ENCODE measurements around the gene DGUOK. TPM values are rescaled to one million over a fixed set of nuclear protein-coding genes. Genes with fewer than 3 reads are reported as not detected.

The DGUOK gene
- total and polyA plus RNA-seq, 2 experiments from 2014 or later, result 68.4 to 287 TPM

DNA sequence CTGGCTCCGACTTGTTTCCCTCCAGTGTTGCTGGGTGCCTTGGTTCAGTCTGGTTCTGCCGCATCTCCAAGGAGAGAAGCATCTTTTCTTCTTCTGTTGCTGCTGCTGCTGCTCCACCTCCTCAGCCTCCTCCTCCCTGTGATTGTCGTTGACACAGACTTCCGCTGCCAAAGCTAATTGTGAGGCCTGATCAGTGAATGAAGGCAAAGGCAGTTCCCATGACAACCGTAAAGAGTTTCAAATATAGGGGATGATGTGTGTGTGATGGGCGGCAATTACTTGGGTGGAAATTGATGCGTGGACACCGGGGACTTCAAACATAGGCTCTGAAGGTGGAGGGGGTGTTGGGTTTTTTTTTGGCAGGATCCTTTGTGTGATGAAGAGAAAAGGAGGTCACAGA, 71.8 kb downstream of the DGUOK start:
- H3K36me3 Mint-ChIP-seq (ENCODE audit: low read depth), result no peaks in the 10 kb centered on the region
- Histone ChIP-seq H3F3A (replicated peaks; ENCODE audit: low read depth) (no peaks in the 10 kb centered on the region), H3K27me3 (ENCODE audit: insufficient read depth) (no peaks in the 10 kb centered on the region), H3K27ac (ENCODE audit: low read depth) (no peak overlapping the region), H3K36me3 (ENCODE audit: insufficient read depth) (no peaks in the 10 kb centered on the region), H3K4me3 (no peak overlapping the region), H3K9me2 (ENCODE audit: insufficient read depth) (no peaks in the 10 kb centered on the region), H2AFZ (no peak overlapping the region), H3K4me1 (ENCODE audit: insufficient read depth) (peaks cover 40% of the 10 kb centered on the region), H3K79me2 (replicated peaks; ENCODE audit: insufficient read depth) (peaks cover 72% of the 10 kb centered on the region), H3K4me2 (no peak overlapping the region), H4K20me1 (replicated peaks; ENCODE audit: insufficient read depth) (peaks cover 33% of the 10 kb centered on the region)
- H3K27ac Mint-ChIP-seq, result no peak overlapping the region
- no peak overlapping the region; the same call in 2 of the 3 replicates for H3K4me3 Mint-ChIP-seq
- H3K4me1 Mint-ChIP-seq, result peaks cover 64% of the 10 kb centered on the region
- H3K27me3 Mint-ChIP-seq (ENCODE audit: insufficient read depth, low read depth, poor library complexity), result peaks cover 17% of the 10 kb centered on the region
- ATAC-seq (no peak), DNase-seq (ENCODE audit: low spot score) (no peak)
- TF ChIP-seq REST (IDR thresholded peaks at IDR 0.05; ENCODE audit: unreplicated experiment), result no peak
- TF ChIP-seq ZNF462 (CRISPR knock-in tag; IDR thresholded peaks at IDR 0.05), result no peak
- no peak for TF ChIP-seq ZNF114 (CRISPR knock-in tag; IDR thresholded peaks at IDR 0.05)
- TF ChIP-seq ZNF331 (CRISPR knock-in tag; IDR thresholded peaks at IDR 0.05; ENCODE audit: low read depth), result no peak
- no peak for TF ChIP-seq CREB1 (CRISPR knock-in tag; IDR thresholded peaks at IDR 0.05; ENCODE audit: low read depth)
- TF ChIP-seq CTCF (conservative IDR thresholded peaks at IDR 0.05; ENCODE audit: low read depth in 2 of 2), result no peak
- TF ChIP-seq EZH2 (IDR thresholded peaks at IDR 0.05; ENCODE audit: low read depth, unreplicated experiment), result no peak
- no peak for TF ChIP-seq POLR2AphosphoS5 (IDR thresholded peaks at IDR 0.05; ENCODE audit: low read depth)
- no peak for TF ChIP-seq EZH2phosphoT487 (IDR thresholded peaks at IDR 0.05; ENCODE audit: unreplicated experiment)
- TF ChIP-seq NANOG (IDR thresholded peaks at IDR 0.05; ENCODE audit: borderline replicate concordance), result no peak
- no peak for TF ChIP-seq JUNB (IDR thresholded peaks at IDR 0.05; ENCODE audit: unreplicated experiment)
- no peak for TF ChIP-seq ETS1 (IDR thresholded peaks at IDR 0.05)
- no peak for TF ChIP-seq STAT1 (IDR thresholded peaks at IDR 0.05; ENCODE audit: unreplicated experiment)
- H3K9me3 Mint-ChIP-seq, result no peaks in the 10 kb centered on the region

All from GM23338 (cell line).